HepG2 (cell line): ENCODE results near the gene C1orf216. TPM values are rescaled to one million over a fixed set of nuclear protein-coding genes. Genes with fewer than 3 reads are reported as not detected.

Experiments
- polyA plus RNA-seq, 8 experiments: library from polyadenylated mRNA; depleted of rRNA in 3 of 8; stranded (reverse) in 7 of 8; unstranded in 1 of 8; fragments of >200 nt; fragmentation: Illumina TruSeq in 4 of 8; extraction: Trizol in 4 of 8; gene quantifications; 2 replicates each; pipeline versions ENCODE4 v1.2.1 to v1.2.3, GENCODE V29; 2011 to 2016; ENCODE audit warnings: low read depth in 4 of 8, missing spikeins in 1 of 8, mixed read lengths in 1 of 8; ENCODE audit not compliant: insufficient read depth in 1 of 8
- total RNA-seq, 5 experiments: library from RNA; depleted of rRNA; stranded (reverse); fragments of >200 nt; fragmentation: Illumina TruSeq; extraction: Trizol; gene quantifications; 2 replicates each; pipeline ENCODE4 v1.2.3, GENCODE V29; 2016; ENCODE audit warnings: low read depth in 1 of 5
- TF ChIP-seq, protein P1 (sequence below): sonication (generic); formaldehyde crosslinking; IDR thresholded peaks from 2 replicates; pipeline ENCODE4 v1.5.0; 2020; ENCODE audit warnings: mild to moderate bottlenecking, missing genetic modification reagents, borderline replicate concordance
- TF ChIP-seq, protein P2 (sequence below): IDR thresholded peaks from 2 replicates; pipeline ENCODE4 v1.4.0; 2020; ENCODE audit warnings: mild to moderate bottlenecking, missing genetic modification reagents
- TF ChIP-seq, protein P3 (sequence below): sonication (generic); formaldehyde crosslinking; IDR thresholded peaks from 2 replicates; pipeline ENCODE4 v1.5.0; 2020; ENCODE audit warnings: missing genetic modification reagents

The C1orf216 gene
- total and polyA plus RNA-seq, 2 of the 13 experiments (the other 11 are each of a cell fraction or from before 2014, with no cell fraction given) = 0.48 to 1.1 TPM

DNA sequence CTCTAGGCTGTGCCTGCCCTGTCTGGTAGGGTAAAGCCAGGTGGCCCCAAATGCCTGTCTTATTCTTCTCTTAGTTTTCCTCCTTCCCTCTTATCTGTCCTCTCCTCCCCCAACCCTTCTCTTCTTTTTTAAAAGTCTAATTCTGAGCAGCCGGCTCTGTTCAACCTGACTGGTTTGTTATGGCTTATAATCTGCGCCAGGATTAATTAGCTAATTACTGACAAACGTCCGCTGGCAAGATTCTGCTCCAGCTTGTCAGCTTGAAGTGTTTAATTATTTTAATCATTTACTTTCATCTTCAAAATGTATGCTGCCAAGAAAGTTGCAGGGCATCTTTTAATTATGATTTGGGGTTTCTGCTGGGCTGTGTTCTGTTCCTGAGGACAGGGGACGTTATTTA, 50.2 kb downstream of the C1orf216 start (continued):
- TF ChIP-seq, protein P1, sequence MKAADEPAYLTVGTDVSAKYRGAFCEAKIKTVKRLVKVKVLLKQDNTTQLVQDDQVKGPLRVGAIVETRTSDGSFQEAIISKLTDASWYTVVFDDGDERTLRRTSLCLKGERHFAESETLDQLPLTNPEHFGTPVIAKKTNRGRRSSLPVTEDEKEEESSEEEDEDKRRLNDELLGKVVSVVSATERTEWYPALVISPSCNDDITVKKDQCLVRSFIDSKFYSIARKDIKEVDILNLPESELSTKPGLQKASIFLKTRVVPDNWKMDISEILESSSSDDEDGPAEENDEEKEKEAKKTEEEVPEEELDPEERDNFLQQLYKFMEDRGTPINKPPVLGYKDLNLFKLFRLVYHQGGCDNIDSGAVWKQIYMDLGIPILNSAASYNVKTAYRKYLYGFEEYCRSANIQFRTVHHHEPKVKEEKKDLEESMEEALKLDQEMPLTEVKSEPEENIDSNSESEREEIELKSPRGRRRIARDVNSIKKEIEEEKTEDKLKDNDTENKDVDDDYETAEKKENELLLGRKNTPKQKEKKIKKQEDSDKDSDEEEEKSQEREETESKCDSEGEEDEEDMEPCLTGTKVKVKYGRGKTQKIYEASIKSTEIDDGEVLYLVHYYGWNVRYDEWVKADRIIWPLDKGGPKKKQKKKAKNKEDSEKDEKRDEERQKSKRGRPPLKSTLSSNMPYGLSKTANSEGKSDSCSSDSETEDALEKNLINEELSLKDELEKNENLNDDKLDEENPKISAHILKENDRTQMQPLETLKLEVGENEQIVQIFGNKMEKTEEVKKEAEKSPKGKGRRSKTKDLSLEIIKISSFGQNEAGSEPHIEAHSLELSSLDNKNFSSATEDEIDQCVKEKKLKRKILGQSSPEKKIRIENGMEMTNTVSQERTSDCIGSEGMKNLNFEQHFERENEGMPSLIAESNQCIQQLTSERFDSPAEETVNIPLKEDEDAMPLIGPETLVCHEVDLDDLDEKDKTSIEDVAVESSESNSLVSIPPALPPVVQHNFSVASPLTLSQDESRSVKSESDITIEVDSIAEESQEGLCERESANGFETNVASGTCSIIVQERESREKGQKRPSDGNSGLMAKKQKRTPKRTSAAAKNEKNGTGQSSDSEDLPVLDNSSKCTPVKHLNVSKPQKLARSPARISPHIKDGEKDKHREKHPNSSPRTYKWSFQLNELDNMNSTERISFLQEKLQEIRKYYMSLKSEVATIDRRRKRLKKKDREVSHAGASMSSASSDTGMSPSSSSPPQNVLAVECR (CRISPR knock-in tag) = no peak
- TF ChIP-seq, protein P2, sequence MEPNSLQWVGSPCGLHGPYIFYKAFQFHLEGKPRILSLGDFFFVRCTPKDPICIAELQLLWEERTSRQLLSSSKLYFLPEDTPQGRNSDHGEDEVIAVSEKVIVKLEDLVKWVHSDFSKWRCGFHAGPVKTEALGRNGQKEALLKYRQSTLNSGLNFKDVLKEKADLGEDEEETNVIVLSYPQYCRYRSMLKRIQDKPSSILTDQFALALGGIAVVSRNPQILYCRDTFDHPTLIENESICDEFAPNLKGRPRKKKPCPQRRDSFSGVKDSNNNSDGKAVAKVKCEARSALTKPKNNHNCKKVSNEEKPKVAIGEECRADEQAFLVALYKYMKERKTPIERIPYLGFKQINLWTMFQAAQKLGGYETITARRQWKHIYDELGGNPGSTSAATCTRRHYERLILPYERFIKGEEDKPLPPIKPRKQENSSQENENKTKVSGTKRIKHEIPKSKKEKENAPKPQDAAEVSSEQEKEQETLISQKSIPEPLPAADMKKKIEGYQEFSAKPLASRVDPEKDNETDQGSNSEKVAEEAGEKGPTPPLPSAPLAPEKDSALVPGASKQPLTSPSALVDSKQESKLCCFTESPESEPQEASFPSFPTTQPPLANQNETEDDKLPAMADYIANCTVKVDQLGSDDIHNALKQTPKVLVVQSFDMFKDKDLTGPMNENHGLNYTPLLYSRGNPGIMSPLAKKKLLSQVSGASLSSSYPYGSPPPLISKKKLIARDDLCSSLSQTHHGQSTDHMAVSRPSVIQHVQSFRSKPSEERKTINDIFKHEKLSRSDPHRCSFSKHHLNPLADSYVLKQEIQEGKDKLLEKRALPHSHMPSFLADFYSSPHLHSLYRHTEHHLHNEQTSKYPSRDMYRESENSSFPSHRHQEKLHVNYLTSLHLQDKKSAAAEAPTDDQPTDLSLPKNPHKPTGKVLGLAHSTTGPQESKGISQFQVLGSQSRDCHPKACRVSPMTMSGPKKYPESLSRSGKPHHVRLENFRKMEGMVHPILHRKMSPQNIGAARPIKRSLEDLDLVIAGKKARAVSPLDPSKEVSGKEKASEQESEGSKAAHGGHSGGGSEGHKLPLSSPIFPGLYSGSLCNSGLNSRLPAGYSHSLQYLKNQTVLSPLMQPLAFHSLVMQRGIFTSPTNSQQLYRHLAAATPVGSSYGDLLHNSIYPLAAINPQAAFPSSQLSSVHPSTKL (CRISPR knock-in tag) = no peak
- TF ChIP-seq, protein P3, sequence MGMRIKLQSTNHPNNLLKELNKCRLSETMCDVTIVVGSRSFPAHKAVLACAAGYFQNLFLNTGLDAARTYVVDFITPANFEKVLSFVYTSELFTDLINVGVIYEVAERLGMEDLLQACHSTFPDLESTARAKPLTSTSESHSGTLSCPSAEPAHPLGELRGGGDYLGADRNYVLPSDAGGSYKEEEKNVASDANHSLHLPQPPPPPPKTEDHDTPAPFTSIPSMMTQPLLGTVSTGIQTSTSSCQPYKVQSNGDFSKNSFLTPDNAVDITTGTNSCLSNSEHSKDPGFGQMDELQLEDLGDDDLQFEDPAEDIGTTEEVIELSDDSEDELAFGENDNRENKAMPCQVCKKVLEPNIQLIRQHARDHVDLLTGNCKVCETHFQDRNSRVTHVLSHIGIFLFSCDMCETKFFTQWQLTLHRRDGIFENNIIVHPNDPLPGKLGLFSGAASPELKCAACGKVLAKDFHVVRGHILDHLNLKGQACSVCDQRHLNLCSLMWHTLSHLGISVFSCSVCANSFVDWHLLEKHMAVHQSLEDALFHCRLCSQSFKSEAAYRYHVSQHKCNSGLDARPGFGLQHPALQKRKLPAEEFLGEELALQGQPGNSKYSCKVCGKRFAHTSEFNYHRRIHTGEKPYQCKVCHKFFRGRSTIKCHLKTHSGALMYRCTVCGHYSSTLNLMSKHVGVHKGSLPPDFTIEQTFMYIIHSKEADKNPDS = no peak
